ENCODE results near the gene SYNE2.

- TF ChIP-seq CTCF (IDR thresholded peaks at IDR 0.05; ENCODE audit: low read depth, low read length, missing input control) = no peak
- TF ChIP-seq JUND (IDR thresholded peaks at IDR 0.05) = no peak
- TF ChIP-seq RAD21 (IDR thresholded peaks at IDR 0.05) = no peak
- TF ChIP-seq MAX (IDR thresholded peaks at IDR 0.05) = no peak
- no peak for TF ChIP-seq GABPA (IDR thresholded peaks at IDR 0.05 in 1 of 2, conservative IDR thresholded peaks at IDR 0.05 in 1 of 2)
- no peak for TF ChIP-seq TAF1 (conservative IDR thresholded peaks at IDR 0.05)
- TF ChIP-seq ZBTB33 (IDR thresholded peaks at IDR 0.05) = no peak
- no peak for TF ChIP-seq ATF3 (IDR thresholded peaks at IDR 0.05)
- no peak for TF ChIP-seq YY1 (IDR thresholded peaks at IDR 0.05)
- no peak for TF ChIP-seq HNF4G (IDR thresholded peaks at IDR 0.05)
- TF ChIP-seq RXRA (IDR thresholded peaks at IDR 0.05) = no peak
Observed at GRCh38 chr14:64209444-64210131, 356.8 kb downstream of the SYNE2 start.

All from liver (tissue), 3 donors.